Measurements from ENCODE around the gene MRPL45. TPM values are rescaled to one million over a fixed set of nuclear protein-coding genes. Genes with fewer than 3 reads are reported as not detected.

Gene MRPL45
- total RNA-seq, 4 donors from 2014 or later = 23.1 to 32.4 (median 28.7) TPM

GRCh38 chr17:38350035-38350434 lies 53.1 kb downstream of the MRPL45 start:
- Histone ChIP-seq H3K9me3 (no peaks in the 10 kb centered on the region), H3K27me3 (no peaks in the 10 kb centered on the region), H3K36me3 (no peaks in the 10 kb centered on the region), H3K4me3 (no peak overlapping the region), H3K27ac (peak overlapping the region in 2 of 4 donors; percentile 94 to 96), H3K4me1 (peaks cover 0 to 31% (median 8%) of the 10 kb centered on the region in 3 donors)
- ATAC-seq = no peak
- no peak for TF ChIP-seq EP300 (IDR thresholded peaks at IDR 0.05)
- TF ChIP-seq POLR2A (IDR thresholded peaks at IDR 0.05) = no peak
- 88 to 100% methylated on average over 1 to 2 of the region's 2 CpGs for WGBS, 2 donors (ENCODE audit: low coverage in 1 of 2)

GRCh38 chr17:38351412-38352222 lies 54.6 kb downstream of the MRPL45 start, which contains the start of gene SOCS7:
TSS of gene SOCS7 (plus strand) at chr17:38351844. CDS start at chr17:38352053, 209 bp downstream.
- 20 to 23% methylated on average over 3 of the region's 84 CpGs for WGBS, 2 donors (ENCODE audit: low coverage in 1 of 2)
- H3K27ac ChIP-seq = peak within 1 kb of the TSS; percentile 51 to 96 (median 90)

GRCh38 chr17:38352245-38353085 lies 55.5 kb downstream of the MRPL45 start:
- TF ChIP-seq EP300 (IDR thresholded peaks at IDR 0.05) (no peak), CTCF (IDR thresholded peaks at IDR 0.05) (no peak), POLR2AphosphoS5 (IDR thresholded peaks at IDR 0.05) (no peak), POLR2A (IDR thresholded peaks at IDR 0.05) (no peak)
- H3K4me3 ChIP-seq = peak overlapping the region; percentile 70 to 99
- H3K27ac ChIP-seq = peak overlapping the region; percentile 51 to 96 (median 90)
- H3K4me1 ChIP-seq = peaks cover 0 to 56% (median 9%) of the 10 kb centered on the region in 3 donors
- no peaks in the 10 kb centered on the region for H3K9me3 ChIP-seq
- H3K36me3 ChIP-seq = no peaks in the 10 kb centered on the region
- 0% methylated on average over 3 of the region's 72 CpGs; no CpG with 5 or more reads in 1 of the 2 donors for WGBS, 2 donors (ENCODE audit: low coverage in 1 of 2)
- H3K27me3 ChIP-seq = no peaks in the 10 kb centered on the region
- peak; percentile 10 for ATAC-seq

More at GRCh38 chr17:38351412-38352222, 54.6 kb downstream of the MRPL45 start, which contains the start of gene SOCS7:
- Histone ChIP-seq H3K36me3 (no peaks in the 10 kb centered on the region), H3K4me1 (peaks cover 0 to 47% (median 8%) of the 10 kb centered on the region in 3 donors), H3K9me3 (no peaks in the 10 kb centered on the region), H3K4me3 (peak within 1 kb of the TSS; percentile 70 to 99), H3K27me3 (no peaks in the 10 kb centered on the region)
- ATAC-seq = peak; percentile 98
- TF ChIP-seq CTCF (IDR thresholded peaks at IDR 0.05) (peak in 1 of 4 experiments; percentile 20), POLR2A (IDR thresholded peaks at IDR 0.05) (peak; percentile 56 to 67), EP300 (IDR thresholded peaks at IDR 0.05) (no peak), POLR2AphosphoS5 (IDR thresholded peaks at IDR 0.05) (peak; percentile 63)

- no peak for ATAC-seq
- H3K27me3 ChIP-seq = no peaks in the 10 kb centered on the region
- peaks cover 0 to 63% (median 16%) of the 10 kb centered on the region in 3 donors for H3K4me1 ChIP-seq
- peak overlapping the region; percentile 70 to 99 for H3K4me3 ChIP-seq
- H3K27ac ChIP-seq = peak overlapping the region in 3 of 4 donors; percentile 87 to 96 (median 94)
- no peaks in the 10 kb centered on the region for H3K36me3 ChIP-seq
- H3K9me3 ChIP-seq = no peaks in the 10 kb centered on the region
- WGBS, 2 donors (ENCODE audit: low coverage in 1 of 2) = 5 to 16% methylated on average over 5 to 7 of the region's 8 CpGs
- TF ChIP-seq EP300 (IDR thresholded peaks at IDR 0.05) = no peak
- TF ChIP-seq CTCF (IDR thresholded peaks at IDR 0.05) = no peak
- no peak for TF ChIP-seq POLR2AphosphoS5 (IDR thresholded peaks at IDR 0.05)
- TF ChIP-seq POLR2A (IDR thresholded peaks at IDR 0.05) = no peak
These were observed 56.2 kb downstream of the MRPL45 start for GRCh38 chr17:38353086-38353604.

- peak overlapping the region in 1 of 2 donors; percentile 99 for H3K4me3 ChIP-seq
- H3K4me1 ChIP-seq = peaks cover 0 to 68% (median 17%) of the 10 kb centered on the region in 3 donors
- no peaks in the 10 kb centered on the region for H3K36me3 ChIP-seq
- H3K9me3 ChIP-seq = no peaks in the 10 kb centered on the region
- WGBS, 2 donors (ENCODE audit: low coverage in 1 of 2) = 46 to 74% methylated on average over 7 to 12 of the region's 13 CpGs
- TF ChIP-seq CTCF (IDR thresholded peaks at IDR 0.05) (no peak), POLR2A (IDR thresholded peaks at IDR 0.05) (no peak), POLR2AphosphoS5 (IDR thresholded peaks at IDR 0.05) (no peak), EP300 (IDR thresholded peaks at IDR 0.05) (no peak)
- no peak for ATAC-seq
- H3K27ac ChIP-seq = no peak overlapping the region
- no peaks in the 10 kb centered on the region for H3K27me3 ChIP-seq
These were observed 56.7 kb downstream of the MRPL45 start for GRCh38 chr17:38353668-38354067.
